HCT116 (cell line): ENCODE results near the gene ZNG1A. TPM values are rescaled to one million over a fixed set of nuclear protein-coding genes. Genes with fewer than 3 reads are reported as not detected.
"Not testable (repeated sequence)": the region's sequence is repeated elsewhere in the genome, so short reads cannot be mapped to it uniquely, and the experiment has no call there.

Experiments
- ATAC-seq: fragments of 200-7000 bp; cut with Tn5 transposase; 2 replicates; pipeline ENCODE4 v1.9.1; 2020; ENCODE audit warnings: mild to moderate bottlenecking, moderate library complexity
- BruUV-seq: library from RNA; stranded (reverse); fragments of 400-500 nt; replicated peaks from 2 replicates; lab custom pipeline; 2021; lab: Mats Ljungman, UMichigan
- CTCF ChIA-PET: fragments of 300-600 bp; sonication (Branson Sonifier 250); formaldehyde crosslinking; loops from one replicate; lab custom pipeline; 2021; ENCODE audit warnings: antibody characterized with exemption; lab: Charles Lee
- POLR2A ChIA-PET: fragments of 300-600, 350-600 bp; sonication (Branson Sonifier 250); formaldehyde crosslinking; loops from one replicate; lab custom pipeline; 2021; ENCODE audit warnings: antibody characterized with exemption; lab: Charles Lee
- RAD21 ChIA-PET, 2 experiments: fragments of 300-600 bp; sonication (Branson Sonifier 250); formaldehyde crosslinking; loops; one replicate each; lab custom pipeline; 2023; ENCODE audit warnings: low total read pairs in 2 of 2; ENCODE audit not compliant: uncharacterized antibody in 2 of 2, unreplicated experiment in 2 of 2, low non-redundant PET in 1 of 2; lab: Charles Lee
- DNase-seq: peaks from one replicate; pipeline ENCODE4 v3.0.0-alpha.2; 2010; ENCODE audit warnings: low read depth, low spot score
- H2AFZ ChIP-seq: fragments of 200-600 bp; shearing (Covaris generic), sonication (generic); 2 replicates; pipeline ENCODE4 v1.6.1; 2017; ENCODE audit warnings: low read depth, mixed run types, mixed read lengths, antibody characterized with exemption, low read length; ENCODE audit not compliant: poor library complexity, severe bottlenecking
- H3K27ac ChIP-seq: 2 replicates; pipeline ENCODE4 v1.5.1; 2012; ENCODE audit warnings: low read depth, low read length
- H3K27me3 ChIP-seq: fragments of 200-600 bp; sonication (generic); 2 replicates; pipeline ENCODE4 v1.6.1; 2016; ENCODE audit warnings: mixed run types, low read length, mixed read lengths; ENCODE audit not compliant: insufficient read depth
- H3K36me3 ChIP-seq, 2 experiments: fragments of 200-500 bp in 1 of 2; fragments of 200-600 bp in 1 of 2; sonication (Bioruptor generic) in 1 of 2; sonication (generic) in 1 of 2; 2 replicates each; pipeline versions ENCODE4 v1.5.1 to v1.6.1; 2014 to 2016; ENCODE audit warnings: low read length in 2 of 2, inconsistent platforms in 1 of 2, mixed read lengths in 1 of 2, mixed run types in 1 of 2; ENCODE audit not compliant: insufficient read depth in 2 of 2, control insufficient read depth in 1 of 2
- H3K4me1 ChIP-seq, 2 experiments: fragments of 200-600 bp in 1 of 2; sonication (generic) in 1 of 2; 2 replicates each; pipeline versions ENCODE4 v1.5.1 to v1.6.1; 2012 to 2017; ENCODE audit warnings: low read length in 2 of 2, inconsistent platforms in 1 of 2, mild to moderate bottlenecking in 1 of 2, mixed read lengths in 1 of 2, mixed run types in 1 of 2, moderate library complexity in 1 of 2; ENCODE audit not compliant: insufficient read depth in 2 of 2, control insufficient read depth in 1 of 2
- H3K4me2 ChIP-seq: fragments of 200-600 bp; sonication (generic); 2 replicates; pipeline ENCODE4 v1.6.1; 2017; ENCODE audit warnings: mixed run types, low read length, mixed read lengths
- H3K4me3 ChIP-seq, 2 experiments: fragments of 200-600 bp in 1 of 2; sonication (generic) in 1 of 2; replicated peaks in 1 of 2; 2 replicates each; pipeline ENCODE4 v1.5.1; 2011 to 2016; ENCODE audit warnings: low read length in 2 of 2, control low read depth in 1 of 2, low read depth in 1 of 2, mild to moderate bottlenecking in 1 of 2, mixed read lengths in 1 of 2, mixed run types in 1 of 2
- H3K79me2 ChIP-seq: fragments of 200-600 bp; sonication (generic); 2 replicates; pipeline ENCODE4 v1.6.1; 2017; ENCODE audit warnings: mild to moderate bottlenecking, mixed run types, low read length, moderate library complexity, mixed read lengths; ENCODE audit not compliant: insufficient read depth
- H3K9ac ChIP-seq: fragments of 200-600 bp; sonication (generic); 2 replicates; pipeline ENCODE4 v1.6.1; 2016; ENCODE audit warnings: low read length, mixed read lengths
- H3K9me2 ChIP-seq: fragments of 200-600 bp; sonication (generic), shearing (Covaris generic); 2 replicates; pipeline ENCODE4 v1.6.1; 2017; ENCODE audit warnings: mixed run types, mild to moderate bottlenecking, moderate library complexity; ENCODE audit not compliant: insufficient read depth
- H3K9me3 ChIP-seq, 2 experiments: fragments of 200-500 bp in 1 of 2; fragments of 200-600 bp in 1 of 2; sonication (Bioruptor generic) in 1 of 2; sonication (generic) in 1 of 2; 2 replicates each; pipeline ENCODE4 v1.6.1; 2014 to 2017; ENCODE audit warnings: low read length in 2 of 2, mixed read lengths in 2 of 2, inconsistent platforms in 1 of 2, low read depth in 1 of 2, mild to moderate bottlenecking in 1 of 2, mixed run types in 1 of 2, moderate library complexity in 1 of 2; ENCODE audit not compliant: control insufficient read depth in 1 of 2, insufficient read depth in 1 of 2
- H4K20me1 ChIP-seq: fragments of 200-600 bp; sonication (generic), shearing (Covaris generic); 2 replicates; pipeline ENCODE4 v1.6.1; 2017; ENCODE audit warnings: mixed run types, mild to moderate bottlenecking, moderate library complexity; ENCODE audit not compliant: insufficient read depth
- intact Hi-C: fragments of 100-400 bp; cut with micrococcal nuclease; formaldehyde crosslinking; loops from 2 replicates; pipeline ENCODE4 v1.10.0; 2022
- total RNA-seq: library from RNA; stranded (reverse); gene quantifications from one replicate; pipeline ENCODE4 v1.2.1, GENCODE V29; 2021; ENCODE audit not compliant: unreplicated experiment

ZNG1A gene
- total RNA-seq, 1 experiment from 2014 or later: 48.5 TPM

DNA sequence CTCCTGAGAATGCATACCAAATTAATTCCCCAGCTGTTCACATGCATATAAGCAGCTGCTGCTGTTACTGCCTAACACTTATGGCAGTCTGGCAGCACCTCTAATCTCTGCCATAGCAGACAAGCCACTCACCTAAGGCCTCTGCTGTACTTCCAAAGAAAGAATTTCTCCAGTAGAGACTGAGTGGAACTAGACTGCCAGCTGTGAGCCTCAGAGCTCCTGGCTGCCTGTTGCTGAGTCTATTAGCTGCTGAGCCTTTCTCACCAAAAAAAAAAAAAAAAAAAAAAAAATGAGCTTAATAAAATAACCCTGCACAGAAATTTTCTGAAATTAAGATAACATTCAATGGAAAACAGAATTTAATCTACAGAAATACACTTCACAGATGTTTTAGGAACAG, 27.7 kb downstream of the ZNG1A start:
- CTCF ChIA-PET, BruUV-seq, POLR2A ChIA-PET, H3K27me3 ChIP-seq, ATAC-seq, H4K20me1 ChIP-seq, RAD21 ChIA-PET, H2AFZ ChIP-seq, H3K9ac ChIP-seq, H3K4me3 ChIP-seq, H3K79me2 ChIP-seq, H3K4me1 ChIP-seq, H3K9me2 ChIP-seq, H3K27ac ChIP-seq, H3K4me2 ChIP-seq, H3K9me3 ChIP-seq, DNase-seq, H3K36me3 ChIP-seq, intact Hi-C loops: not testable (repeated sequence)

DNA sequence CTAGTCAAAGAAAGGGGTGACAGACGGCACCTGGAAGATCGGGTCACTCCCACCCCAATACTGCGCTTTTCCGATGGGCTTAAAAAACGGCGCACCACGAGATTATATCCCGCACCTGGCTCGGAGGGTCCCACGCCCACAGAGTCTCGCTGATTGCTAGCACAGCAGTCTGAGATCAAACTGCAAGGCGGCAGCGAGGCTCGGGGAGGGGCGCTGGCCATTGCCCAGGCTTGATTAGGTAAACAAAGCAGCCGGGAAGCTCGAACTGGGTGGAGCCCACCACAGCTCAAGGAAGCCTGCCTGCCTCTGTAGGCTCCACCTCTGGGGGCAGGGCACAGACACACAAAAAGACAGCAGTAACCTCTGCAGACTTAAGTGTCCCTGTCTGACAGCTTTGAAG, 39.0 kb downstream of the ZNG1A start:
- H3K4me2 ChIP-seq, H3K27me3 ChIP-seq, ATAC-seq, H3K27ac ChIP-seq, CTCF ChIA-PET, RAD21 ChIA-PET, H2AFZ ChIP-seq, H3K36me3 ChIP-seq, POLR2A ChIA-PET, DNase-seq, H3K9me3 ChIP-seq, H4K20me1 ChIP-seq, H3K79me2 ChIP-seq, H3K4me3 ChIP-seq, BruUV-seq, H3K4me1 ChIP-seq, H3K9ac ChIP-seq, intact Hi-C loops, H3K9me2 ChIP-seq: not testable (repeated sequence)

DNA sequence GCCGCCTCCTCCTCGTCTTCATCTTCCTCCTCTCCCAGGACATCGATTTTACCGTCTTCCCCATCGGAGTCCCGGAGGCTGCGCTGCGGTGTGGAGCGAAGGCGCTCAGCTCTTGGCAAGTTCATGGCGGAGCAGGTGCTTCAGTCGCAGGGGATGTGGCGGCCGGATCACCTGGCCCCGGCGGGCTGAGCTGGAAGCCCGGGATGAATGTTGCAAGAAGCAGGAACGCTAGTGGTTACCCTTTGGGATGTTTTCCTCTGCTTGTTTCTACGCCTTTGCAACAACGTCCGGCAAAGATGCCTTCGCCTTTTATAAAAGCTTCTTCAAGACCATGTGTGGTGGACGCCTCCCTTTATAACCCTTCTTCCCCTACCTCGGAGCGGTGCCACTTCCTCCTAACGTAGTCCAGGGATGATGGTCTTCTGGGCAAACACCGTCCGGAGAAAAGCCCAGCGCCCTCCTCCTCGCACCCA, 60.8 kb downstream of the ZNG1A start, which contains the start of gene FOXD4:
FOXD4 (minus strand) TSS at position 423 of the 473 bp plus-strand sequence; CDS start at position 125, 298 bp downstream.
- ATAC-seq, H3K27ac ChIP-seq, H3K4me2 ChIP-seq, BruUV-seq, H3K4me3 ChIP-seq, H4K20me1 ChIP-seq, intact Hi-C loops, RAD21 ChIA-PET, H3K9ac ChIP-seq, CTCF ChIA-PET, H3K9me3 ChIP-seq, H3K36me3 ChIP-seq, H3K27me3 ChIP-seq, H3K4me1 ChIP-seq, DNase-seq, H3K9me2 ChIP-seq, H3K79me2 ChIP-seq, POLR2A ChIA-PET, H2AFZ ChIP-seq: not testable (repeated sequence)

DNA sequence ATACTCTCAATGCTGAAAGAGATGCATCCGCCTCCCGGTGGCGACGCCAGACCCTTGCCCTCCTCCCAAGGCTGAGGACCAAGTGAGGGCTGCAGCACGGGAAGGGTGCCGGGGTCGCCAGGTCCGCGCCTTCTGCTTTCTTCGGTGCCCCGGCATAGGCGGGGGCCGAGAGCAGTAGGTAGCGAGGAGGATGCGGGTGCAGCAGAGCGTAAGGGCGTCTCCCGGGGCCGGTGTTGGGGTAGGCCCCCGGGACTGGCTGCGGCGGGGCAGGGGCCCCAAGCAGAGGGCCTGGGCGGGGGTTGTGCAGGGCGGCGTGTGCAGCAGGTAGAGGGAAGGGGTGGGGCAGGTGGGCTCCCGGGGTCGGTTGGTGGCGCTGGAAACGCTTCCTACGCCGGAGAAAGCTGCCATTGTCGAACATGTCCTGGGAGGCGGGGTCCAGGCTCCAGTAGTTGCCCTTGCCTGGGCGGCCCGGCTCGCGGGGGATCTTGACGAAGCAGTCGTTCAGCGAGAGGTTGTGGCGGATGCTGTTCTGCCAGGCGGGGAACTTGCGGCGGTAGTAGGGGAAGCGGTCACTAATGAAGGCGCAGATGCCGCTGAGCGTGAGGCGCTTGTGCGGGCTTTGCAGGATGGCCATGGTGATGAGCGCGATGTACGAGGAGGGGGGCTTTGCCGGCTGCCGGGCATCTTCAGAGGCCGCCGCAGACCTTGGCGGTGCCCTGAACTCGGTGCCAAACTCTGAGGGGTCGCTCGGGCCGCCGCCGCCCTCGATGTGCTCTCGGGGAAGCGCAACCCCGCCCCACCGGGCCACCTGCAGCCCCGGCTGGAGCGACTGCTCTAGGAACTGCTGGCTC, 61.5 kb downstream of the ZNG1A start:
- H3K36me3 ChIP-seq, CTCF ChIA-PET, H3K4me3 ChIP-seq, H3K4me2 ChIP-seq, H2AFZ ChIP-seq, H3K4me1 ChIP-seq, H3K9me2 ChIP-seq, H3K9me3 ChIP-seq, intact Hi-C loops, ATAC-seq, POLR2A ChIA-PET, RAD21 ChIA-PET, H3K27me3 ChIP-seq, H3K9ac ChIP-seq, H4K20me1 ChIP-seq, H3K79me2 ChIP-seq, DNase-seq, H3K27ac ChIP-seq, BruUV-seq: not testable (repeated sequence)
